GM12878 (cell line): ENCODE measurements around the gene EVA1A. TPM values are rescaled to one million over a fixed set of nuclear protein-coding genes. Genes with fewer than 3 reads are reported as not detected.

Source experiments
- ATAC-seq: fragments of 200-7000 bp; cut with Tn5 transposase; 3 replicates; pipeline ENCODE4 v1.9.1; 2020; ENCODE audit warnings: mild to moderate bottlenecking, moderate library complexity
- BruUV-seq: library from RNA; stranded (reverse); fragments of 400-500 nt; replicated peaks from 2 replicates; lab custom pipeline; 2021; lab: Mats Ljungman, UMichigan
- CTCF ChIA-PET: fragments of 300-600 bp; sonication (Branson Sonifier 250); formaldehyde crosslinking; extraction: SDS; loops from one replicate; lab custom pipeline; 2021; ENCODE audit warnings: inconsistent platforms; lab: Yijun Ruan, JAX
- POLR2A ChIA-PET: fragments of 350-600 bp; formaldehyde crosslinking; extraction: SDS; loops from one replicate; lab custom pipeline; 2021; ENCODE audit warnings: inconsistent platforms; lab: Charles Lee
- RAD21 ChIA-PET: fragments of 300-600 bp; sonication (Branson Sonifier 250); formaldehyde crosslinking; loops from one replicate; lab custom pipeline; 2023; ENCODE audit warnings: antibody characterized with exemption; ENCODE audit not compliant: unreplicated experiment; lab: Charles Lee
- SMC1A ChIA-PET: fragments of 300-600 bp; sonication (Branson Sonifier 250); formaldehyde crosslinking; loops from one replicate; lab custom pipeline; 2023; ENCODE audit not compliant: unreplicated experiment, uncharacterized antibody; lab: Charles Lee
- DNase-seq: peaks from one replicate; pipeline ENCODE4 v3.0.0-alpha.2; 2011; ENCODE audit warnings: low read depth, low spot score
- FAIRE-seq: peaks from 3 replicates; lab custom pipeline; 2011; peaks lifted over from hg19 to GRCh38; lab: Jason Lieb, UNC
- H2AFZ ChIP-seq: 2 replicates; pipeline ENCODE4 v1.6.0; 2011; ENCODE audit warnings: low read depth, low read length, control low read depth; ENCODE audit not compliant: control insufficient read depth
- H3K27ac ChIP-seq: 2 replicates; pipeline ENCODE4 v1.5.1; 2011; ENCODE audit warnings: control low read depth; ENCODE audit not compliant: control insufficient read depth, insufficient read depth
- H3K27me3 ChIP-seq, 2 experiments: replicated peaks in 1 of 2; 2 replicates each; pipeline versions ENCODE4 v1.6.0 to v1.6.1; 2011; ENCODE audit warnings: low read length in 1 of 2; ENCODE audit not compliant: control insufficient read depth in 2 of 2, insufficient read depth in 2 of 2
- H3K36me3 ChIP-seq, 2 experiments: 2 replicates each; pipeline ENCODE4 v1.5.1; 2011; ENCODE audit warnings: low read length in 1 of 2; ENCODE audit not compliant: control insufficient read depth in 2 of 2, insufficient read depth in 2 of 2
- H3K4me1 ChIP-seq: 2 replicates; pipeline ENCODE4 v1.6.1; 2011; ENCODE audit warnings: mild to moderate bottlenecking, low read length, moderate library complexity, mixed read lengths; ENCODE audit not compliant: control insufficient read depth, insufficient read depth
- H3K4me2 ChIP-seq: 2 replicates; pipeline ENCODE4 v1.6.0; 2011; ENCODE audit warnings: control low read depth; ENCODE audit not compliant: control insufficient read depth, insufficient read depth
- H3K4me3 ChIP-seq: fragments of 200-600 bp; sonication (generic); 2 replicates; pipeline ENCODE4 v1.5.1; 2016
- H3K79me2 ChIP-seq: 2 replicates; pipeline ENCODE4 v1.6.0; 2011; ENCODE audit warnings: low read length; ENCODE audit not compliant: control insufficient read depth, insufficient read depth
- H3K9ac ChIP-seq: 2 replicates; pipeline ENCODE4 v1.8.0; 2011; ENCODE audit warnings: low read length, control low read depth, mixed read lengths; ENCODE audit not compliant: control insufficient read depth, insufficient read depth
- H3K9me3 ChIP-seq: replicated peaks from 3 replicates; pipeline ENCODE4 v1.5.1; 2011; ENCODE audit warnings: mild to moderate bottlenecking, low read length; ENCODE audit not compliant: control insufficient read depth, insufficient read depth
- H4K20me1 ChIP-seq: 2 replicates; pipeline ENCODE4 v1.6.0; 2011; ENCODE audit not compliant: control insufficient read depth, insufficient read depth
- ASH2L ChIP-seq: fragments of 300-600, 200-600 bp; sonication (generic); IDR thresholded peaks from 2 replicates; pipeline ENCODE4 v1.6.1; 2017; ENCODE audit warnings: low read depth, mild to moderate bottlenecking, borderline replicate concordance
- CBX5 ChIP-seq: sonication (generic); IDR thresholded peaks from 2 replicates; pipeline ENCODE4 v1.6.1; 2016; ENCODE audit warnings: low read depth, moderate library complexity, mild to moderate bottlenecking, inconsistent platforms
- CHD4 ChIP-seq: fragments of 200-600 bp; sonication (generic); IDR thresholded peaks from 2 replicates; pipeline ENCODE4 v1.6.1; 2016; ENCODE audit warnings: mild to moderate bottlenecking
- FOXM1 ChIP-seq: IDR thresholded peaks from 2 replicates; pipeline ENCODE4 v1.6.1; 2012; ENCODE audit warnings: low read depth, mild to moderate bottlenecking, inconsistent platforms, low read length, moderate library complexity
- HDAC6 ChIP-seq: fragments of 200-600 bp; sonication (generic); IDR thresholded peaks from one replicate; pipeline ENCODE4 v1.8.0; 2017; ENCODE audit warnings: antibody characterized with exemption; ENCODE audit not compliant: unreplicated experiment
- LARP7 ChIP-seq: fragments of 450-650 bp; IDR thresholded peaks from 2 replicates; pipeline ENCODE4 v1.6.1; 2017; ENCODE audit warnings: mild to moderate bottlenecking
- MYB ChIP-seq: fragments of 150-350 bp; IDR thresholded peaks from 2 replicates; pipeline ENCODE4 v1.6.1; 2014; ENCODE audit warnings: mild to moderate bottlenecking, low read depth, low read length, borderline replicate concordance
- NR2C2 ChIP-seq: IDR thresholded peaks from 2 replicates; pipeline ENCODE4 v1.6.1; 2011; ENCODE audit warnings: borderline replicate concordance, low read depth; ENCODE audit not compliant: control insufficient read depth, insufficient read length
- PAX8 ChIP-seq: fragments of 450-650 bp; IDR thresholded peaks from 2 replicates; pipeline ENCODE4 v1.6.1; 2017; ENCODE audit warnings: mild to moderate bottlenecking, moderate library complexity
- POLR2AphosphoS5 ChIP-seq: IDR thresholded peaks from 2 replicates; pipeline ENCODE4 v1.6.1; 2011; ENCODE audit warnings: mild to moderate bottlenecking, low read length, inconsistent platforms
- RELB ChIP-seq: fragments of 450-650 bp; IDR thresholded peaks from 2 replicates; pipeline ENCODE4 v1.6.1; 2017; ENCODE audit warnings: low read depth, mild to moderate bottlenecking, moderate library complexity
- REST ChIP-seq: IDR thresholded peaks from 2 replicates; pipeline ENCODE4 v1.6.1; 2012; ENCODE audit warnings: mild to moderate bottlenecking, low read depth, low read length
- STAT1 ChIP-seq: fragments of 450-650 bp; conservative IDR thresholded peaks from 2 replicates; pipeline ENCODE4 v1.6.1; 2014; ENCODE audit warnings: antibody characterized with exemption, mild to moderate bottlenecking
- TCF12 ChIP-seq: IDR thresholded peaks from 2 replicates; pipeline ENCODE4 v1.6.1; 2011; ENCODE audit warnings: low read depth, mild to moderate bottlenecking, low read length
- TCF3 ChIP-seq: IDR thresholded peaks from 2 replicates; pipeline ENCODE4 v1.6.1; 2012; ENCODE audit warnings: low read depth, mild to moderate bottlenecking, low read length, borderline replicate concordance; ENCODE audit not compliant: insufficient read depth
- WGBS: methylation state at CpG from one replicate; pipeline ENCODE4 v1.1.6; 2016; ENCODE audit warnings: low lambda C conversion rate; ENCODE audit not compliant: insufficient replicate concordance, insufficient coverage; ENCODE audit errors: missing lambda C conversion rate; 5-methylcytosine and 5-hydroxymethylcytosine counted together
- in situ Hi-C: fragments of 300-500 bp; cut with MboI; formaldehyde crosslinking; loops from 9 replicates; pipeline ENCODE4 v1.14.3; 2018; ENCODE audit warnings: mixed read lengths
- intact Hi-C: fragments of 100-400 bp; cut with micrococcal nuclease; formaldehyde crosslinking; loops from one replicate; pipeline ENCODE4 v1.14.2; 2022; ENCODE audit not compliant: unreplicated experiment
- polyA plus RNA-seq, 11 experiments: library from polyadenylated mRNA; depleted of rRNA in 4 of 11; unstranded in 6 of 11; stranded (reverse) in 5 of 11; fragments of >200 nt; fragmentation: Nextera tagmentation in 4 of 11; fragmentation: Illumina TruSeq in 1 of 11; extraction: Ambion mirVana in 4 of 11; extraction: Trizol in 1 of 11; gene quantifications; 1 replicate in 1 of 11; 2 replicates in 10 of 11; pipeline versions ENCODE4 v1.2.1 to v1.2.3, GENCODE V29; 2011 to 2016; ENCODE audit warnings: inconsistent platforms in 2 of 11, missing spikeins in 2 of 11, low read depth in 1 of 11
- total RNA-seq, 4 experiments: library from RNA; depleted of rRNA in 3 of 4; stranded (reverse); fragments of >200 nt in 3 of 4; fragmentation: Illumina TruSeq in 1 of 4; extraction: Trizol in 1 of 4; gene quantifications; 2 replicates each; pipeline versions ENCODE4 v1.2.1 to v1.2.3, GENCODE V29; 2013 to 2021

The EVA1A gene
- total and polyA plus RNA-seq, 10 of the 15 experiments (the other 5 are each of a cell fraction or from before 2014, with no cell fraction given) = 0.13 to 1.0 (median 0.34) TPM; not detected in 5

- TF ChIP-seq STAT1 = no peak
- no peak for TF ChIP-seq HDAC6
- TF ChIP-seq ASH2L = no peak
- TF ChIP-seq RELB = no peak
- TF ChIP-seq REST = no peak
Measured at GRCh38 chr2:75498907-75499306, 61.8 kb downstream of the EVA1A start (continued).

GRCh38 chr2:75497256-75497655 is 63.5 kb downstream of the EVA1A start:
- H3K79me2 ChIP-seq = no peaks in the 10 kb centered on the region
- no peak for DNase-seq
- H3K36me3 ChIP-seq = no peaks in the 10 kb centered on the region
- RAD21 ChIA-PET = interaction anchor here (0.6 kb wide), 1 partner anchor 727 kb away, joined by 3 read pairs; no protein-coding TSS in a partner anchor
- CTCF ChIA-PET = no interaction called here
- ATAC-seq = no peak
- intact Hi-C loops = no loop called here
- no TSS peak for BruUV-seq
- H3K4me1 ChIP-seq = no peaks in the 10 kb centered on the region
- no peak overlapping the region for H3K27ac ChIP-seq
- no peak overlapping the region for H3K9ac ChIP-seq
- H4K20me1 ChIP-seq = no peaks in the 10 kb centered on the region
- no peak for FAIRE-seq
- POLR2A ChIA-PET = no interaction called here
- no peaks in the 10 kb centered on the region for H3K27me3 ChIP-seq
- in situ Hi-C loops = no loop called here
- H3K4me3 ChIP-seq = no peak overlapping the region
- H3K4me2 ChIP-seq = no peak overlapping the region
- H2AFZ ChIP-seq = no peak overlapping the region
- SMC1A ChIA-PET = no interaction called here
- H3K9me3 ChIP-seq = no peaks in the 10 kb centered on the region
- 57% methylated on average over 5 of the region's 5 CpGs for WGBS
- TF ChIP-seq POLR2AphosphoS5 (no peak), PAX8 (no peak), FOXM1 (no peak), NR2C2 (no peak), CHD4 (no peak), CBX5 (no peak), LARP7 (no peak), TCF3 (no peak), ASH2L (no peak), TCF12 (no peak), MYB (no peak)
